ENCODE measurements around the gene EIF4E3.

Gene EIF4E3

GRCh38 chr3:71676931-71677330 lies 48.3 kb downstream of the EIF4E3 start:
- H3K27ac ChIP-seq = no peak overlapping the region
- DNase-seq (ENCODE audit: low spot score) = no peak
- no peak for TF ChIP-seq CTCF (conservative IDR thresholded peaks at IDR 0.05; ENCODE audit: low read depth)
- ChIA-PET CTCF (no interaction called here), POLR2A (ENCODE audit: low non-redundant PET) (no interaction called here)

GRCh38 chr3:71673486-71673885 lies 51.7 kb downstream of the EIF4E3 start:
- no peak for TF ChIP-seq CTCF (conservative IDR thresholded peaks at IDR 0.05; ENCODE audit: low read depth)
- no peak for DNase-seq (ENCODE audit: low spot score)
- CTCF ChIA-PET = no interaction called here
- H3K27ac ChIP-seq = no peak overlapping the region
- POLR2A ChIA-PET (ENCODE audit: low non-redundant PET) = no interaction called here

GRCh38 chr3:71672807-71673206 lies 52.4 kb downstream of the EIF4E3 start:
- POLR2A ChIA-PET (ENCODE audit: low non-redundant PET) = no interaction called here
- no peak for TF ChIP-seq CTCF (conservative IDR thresholded peaks at IDR 0.05; ENCODE audit: low read depth)

GRCh38 chr3:71672340-71672739 lies 52.9 kb downstream of the EIF4E3 start:
- H3K27ac ChIP-seq = no peak overlapping the region
- DNase-seq (ENCODE audit: low spot score) = no peak
- CTCF ChIA-PET = interaction anchor here (0.6 kb wide), 1 partner anchor 17 kb away, joined by 4 read pairs; no protein-coding TSS in a partner anchor
- POLR2A ChIA-PET (ENCODE audit: low non-redundant PET) = no interaction called here
- TF ChIP-seq CTCF (conservative IDR thresholded peaks at IDR 0.05; ENCODE audit: low read depth) = no peak

More at GRCh38 chr3:71672807-71673206, 52.4 kb downstream of the EIF4E3 start:
- no peak for DNase-seq (ENCODE audit: low spot score)
- no peak overlapping the region for H3K27ac ChIP-seq
- CTCF ChIA-PET = no interaction called here

GRCh38 chr3:71671216-71671845 lies 53.9 kb downstream of the EIF4E3 start:
- H3K27ac ChIP-seq = no peak overlapping the region
- no peak for DNase-seq (ENCODE audit: low spot score)
- TF ChIP-seq CTCF (conservative IDR thresholded peaks at IDR 0.05; ENCODE audit: low read depth) = no peak
- CTCF ChIA-PET = no interaction called here
- POLR2A ChIA-PET (ENCODE audit: low non-redundant PET) = no interaction called here

GRCh38 chr3:71662568-71662967 lies 62.6 kb downstream of the EIF4E3 start:
- POLR2A ChIA-PET (ENCODE audit: low non-redundant PET) = no interaction called here
- no peak for DNase-seq (ENCODE audit: low spot score)
- CTCF ChIA-PET = interaction anchor here (0.5 kb wide), 1 partner anchor 1310 kb away, joined by 5 read pairs; no protein-coding TSS in a partner anchor
- H3K27ac ChIP-seq = no peak overlapping the region
- no peak for TF ChIP-seq CTCF (conservative IDR thresholded peaks at IDR 0.05; ENCODE audit: low read depth)
